Immature natural killer cell (primary cell): ENCODE results near the gene SOAT2. TPM values are rescaled to one million over a fixed set of nuclear protein-coding genes. Genes with fewer than 3 reads are reported as not detected.

ENCODE experiments used
- DNase-seq, 3 donors: peaks; one replicate each; pipeline ENCODE4 v3.0.0; 2022; ENCODE audit warnings: mixed read lengths in 1 of 3
- H3K27ac Mint-ChIP-seq, 6 donors: one replicate each; pipeline ENCODE4 v1.8.0; 2020; ENCODE audit warnings: mixed read lengths in 6 of 6, mild to moderate bottlenecking in 5 of 6, inconsistent platforms in 4 of 6, moderate library complexity in 3 of 6
- H3K27me3 Mint-ChIP-seq, 3 donors: one replicate each; pipeline ENCODE4 v1.8.0; 2020 to 2021; ENCODE audit warnings: low read depth in 3 of 3, mild to moderate bottlenecking in 3 of 3, mixed read lengths in 3 of 3, moderate library complexity in 3 of 3, inconsistent platforms in 1 of 3
- H3K36me3 Mint-ChIP-seq, 3 donors: one replicate each; pipeline ENCODE4 v1.8.0; 2020; ENCODE audit warnings: mixed read lengths in 3 of 3, inconsistent platforms in 2 of 3, mild to moderate bottlenecking in 2 of 3
- H3K4me1 Mint-ChIP-seq, 2 donors: one replicate each; pipeline ENCODE4 v1.8.0; 2020; ENCODE audit warnings: inconsistent platforms in 2 of 2, mild to moderate bottlenecking in 2 of 2, mixed read lengths in 2 of 2, moderate library complexity in 1 of 2
- H3K4me3 Mint-ChIP-seq, 5 donors: one replicate each; pipeline ENCODE4 v1.8.0; 2020; ENCODE audit warnings: mild to moderate bottlenecking in 5 of 5, mixed read lengths in 5 of 5, inconsistent platforms in 3 of 5, moderate library complexity in 3 of 5
- H3K9me3 Mint-ChIP-seq, 6 donors: one replicate each; pipeline ENCODE4 v1.8.0; 2020; ENCODE audit warnings: mild to moderate bottlenecking in 6 of 6, mixed read lengths in 6 of 6, inconsistent platforms in 4 of 6, moderate library complexity in 3 of 6
- polyA plus RNA-seq, 3 donors: library from polyadenylated mRNA; unstranded; fragments of 300-500 nt; fragmentation: Illumina TruSeq; gene quantifications; one replicate each; pipeline ENCODE4 v1.2.3, GENCODE V29; 2021

Gene SOAT2
- polyA plus RNA-seq, 3 donors from 2014 or later, result not detected

- no peak overlapping the region for H3K27ac Mint-ChIP-seq
- peaks cover 11 to 13% of the 10 kb centered on the region in 2 donors for H3K4me1 Mint-ChIP-seq
- H3K36me3 Mint-ChIP-seq, result peaks cover 6 to 36% (median 10%) of the 10 kb centered on the region in 3 donors
- no peak for DNase-seq
- no peaks in the 10 kb centered on the region for H3K9me3 Mint-ChIP-seq
- peaks cover 0 to 2% (median 0%) of the 10 kb centered on the region in 3 donors for H3K27me3 Mint-ChIP-seq
- no peak overlapping the region for H3K4me3 Mint-ChIP-seq
Measured at GRCh38 chr12:53069621-53070410, 33.5 kb upstream of the SOAT2 start.

GRCh38 chr12:53070877-53071492, 32.3 kb upstream of the SOAT2 start:
- no peak for DNase-seq
- Mint-ChIP-seq H3K9me3 (no peaks in the 10 kb centered on the region), H3K36me3 (peaks cover 5 to 30% (median 9%) of the 10 kb centered on the region in 3 donors), H3K4me3 (no peak overlapping the region), H3K27me3 (peaks cover 0 to 2% (median 1%) of the 10 kb centered on the region in 3 donors), H3K27ac (peak overlapping the region in 1 of 6 donors; percentile 12), H3K4me1 (peaks cover 11 to 19% of the 10 kb centered on the region in 2 donors)

- Mint-ChIP-seq H3K36me3 (peaks cover 5 to 27% (median 7%) of the 10 kb centered on the region in 3 donors), H3K27ac (no peak overlapping the region), H3K9me3 (no peaks in the 10 kb centered on the region), H3K4me1 (peaks cover 11 to 26% of the 10 kb centered on the region in 2 donors), H3K27me3 (peaks cover 0 to 2% (median 1%) of the 10 kb centered on the region in 3 donors), H3K4me3 (no peak overlapping the region)
- DNase-seq, result no peak
Measured at GRCh38 chr12:53071591-53072551, 31.4 kb upstream of the SOAT2 start.

DNA sequence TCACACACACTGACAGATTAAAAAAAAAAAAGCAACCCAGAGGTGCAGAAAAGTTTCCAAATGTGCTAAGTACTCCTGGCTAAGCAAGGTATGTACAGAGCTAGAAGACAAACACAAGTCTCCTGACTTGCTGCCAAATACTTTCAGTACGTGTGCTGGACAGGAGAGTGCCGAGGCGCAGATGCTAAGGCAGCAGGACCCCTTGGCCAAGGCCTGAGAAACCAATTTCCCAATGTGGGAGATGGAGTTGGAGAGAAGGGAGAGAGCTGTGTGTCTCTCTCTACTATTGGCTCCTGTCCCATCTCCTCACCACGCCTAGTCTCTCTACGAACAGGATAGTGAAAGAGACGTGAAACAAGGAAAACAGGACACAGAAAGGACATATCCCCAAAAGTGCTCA, 29.4 kb upstream of the SOAT2 start:
- no peak for DNase-seq
- Mint-ChIP-seq H3K36me3 (peaks cover 7 to 23% (median 12%) of the 10 kb centered on the region in 3 donors), H3K27ac (peak overlapping the region in 1 of 6 donors; percentile 58), H3K4me3 (no peak overlapping the region), H3K9me3 (no peaks in the 10 kb centered on the region), H3K27me3 (peaks cover 0 to 4% (median 2%) of the 10 kb centered on the region in 3 donors), H3K4me1 (peaks cover 27 to 43% of the 10 kb centered on the region in 2 donors)

- peaks cover 31 to 49% of the 10 kb centered on the region in 2 donors for H3K4me1 Mint-ChIP-seq
Measured at GRCh38 chr12:53074283-53074998, 28.8 kb upstream of the SOAT2 start.

DNA sequence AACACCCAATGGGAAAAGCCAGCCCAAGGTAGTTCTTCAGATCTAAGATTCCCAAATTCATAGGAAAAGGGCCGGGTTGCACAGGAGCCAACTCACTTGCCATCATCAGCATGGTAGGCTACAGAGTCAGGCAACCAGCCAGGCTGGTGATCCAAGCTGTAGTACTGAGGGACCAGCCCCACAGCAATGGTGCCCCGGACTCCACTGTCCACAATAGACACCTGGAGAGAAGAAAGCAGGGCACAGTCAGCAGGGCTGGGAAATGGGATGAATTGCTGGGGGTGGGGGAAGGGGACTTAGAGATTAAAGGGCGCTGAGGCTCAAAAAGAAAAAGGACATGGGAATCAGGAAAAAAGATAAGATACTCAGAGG, 28.3 kb upstream of the SOAT2 start:
- no peaks in the 10 kb centered on the region for H3K9me3 Mint-ChIP-seq
- H3K27ac Mint-ChIP-seq, result no peak overlapping the region
- H3K27me3 Mint-ChIP-seq, result peaks cover 4 to 6% (median 5%) of the 10 kb centered on the region in 3 donors
- H3K4me1 Mint-ChIP-seq, result peaks cover 36 to 54% of the 10 kb centered on the region in 2 donors
- no peak overlapping the region for H3K4me3 Mint-ChIP-seq
- DNase-seq, result no peak
- H3K36me3 Mint-ChIP-seq, result peaks cover 11 to 23% (median 12%) of the 10 kb centered on the region in 3 donors

More at GRCh38 chr12:53074283-53074998, 28.8 kb upstream of the SOAT2 start:
- peak overlapping the region in 1 of 6 donors; percentile 58 for H3K27ac Mint-ChIP-seq
- H3K9me3 Mint-ChIP-seq, result no peaks in the 10 kb centered on the region
- H3K4me3 Mint-ChIP-seq, result no peak overlapping the region
- DNase-seq, result no peak
- peaks cover 0 to 6% (median 5%) of the 10 kb centered on the region in 3 donors for H3K27me3 Mint-ChIP-seq
- peaks cover 11 to 23% (median 12%) of the 10 kb centered on the region in 3 donors for H3K36me3 Mint-ChIP-seq

DNA sequence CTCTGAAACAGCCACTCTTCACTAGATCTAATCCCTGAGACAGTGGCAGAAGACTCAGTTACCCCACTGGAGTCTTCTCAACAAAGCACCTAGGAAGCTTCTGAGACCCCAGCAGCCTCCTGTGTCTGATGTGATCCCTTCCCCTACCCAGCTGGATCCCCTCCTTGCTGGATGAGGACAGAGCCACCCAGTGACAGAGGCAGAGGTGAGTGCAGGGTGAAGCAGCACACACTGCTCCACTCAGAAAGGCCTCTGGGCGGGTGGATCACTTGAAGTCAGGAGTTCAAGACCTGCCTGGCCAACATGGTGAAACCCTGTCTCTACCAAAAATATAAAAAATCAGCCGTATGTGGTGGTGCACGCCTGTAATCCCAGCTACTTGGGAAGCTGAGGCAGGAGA, 26.8 kb upstream of the SOAT2 start:
- peaks cover 11 to 20% (median 12%) of the 10 kb centered on the region in 3 donors for H3K36me3 Mint-ChIP-seq
- no peaks in the 10 kb centered on the region for H3K9me3 Mint-ChIP-seq
- peaks cover 42 to 65% of the 10 kb centered on the region in 2 donors for H3K4me1 Mint-ChIP-seq
- peaks cover 5 to 6% (median 6%) of the 10 kb centered on the region in 3 donors for H3K27me3 Mint-ChIP-seq
- H3K27ac Mint-ChIP-seq, result no peak overlapping the region
- DNase-seq, result no peak
- peak overlapping the region in 1 of 5 donors; percentile 41 for H3K4me3 Mint-ChIP-seq

DNA sequence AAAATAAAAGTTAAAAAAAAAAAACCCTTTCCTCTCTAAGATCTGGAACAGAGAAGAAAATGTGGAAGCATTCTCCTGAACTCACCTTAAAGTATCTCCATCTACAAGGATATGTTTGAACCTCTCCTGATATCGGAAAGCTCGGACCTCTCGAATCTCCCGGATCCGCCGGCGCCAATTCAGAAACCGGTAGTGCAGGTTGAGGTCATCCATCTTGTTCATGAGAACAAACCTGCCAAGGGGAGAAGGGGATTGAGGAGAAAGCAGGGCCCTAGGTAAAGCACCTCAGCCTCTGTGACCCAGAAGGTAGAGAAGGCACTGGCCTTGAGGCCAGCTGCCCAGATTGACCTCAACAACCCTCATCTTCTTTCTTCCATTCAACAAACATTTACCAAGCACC, 26.3 kb upstream of the SOAT2 start:
- H3K27ac Mint-ChIP-seq, result no peak overlapping the region
- peak overlapping the region; percentile 41 to 98 (median 94) for H3K4me3 Mint-ChIP-seq
- peaks cover 9 to 20% (median 11%) of the 10 kb centered on the region in 3 donors for H3K36me3 Mint-ChIP-seq
- no peaks in the 10 kb centered on the region for H3K9me3 Mint-ChIP-seq
- peaks cover 5 to 6% (median 6%) of the 10 kb centered on the region in 3 donors for H3K27me3 Mint-ChIP-seq
- no peak for DNase-seq
- H3K4me1 Mint-ChIP-seq, result peaks cover 40 to 60% of the 10 kb centered on the region in 2 donors

DNA sequence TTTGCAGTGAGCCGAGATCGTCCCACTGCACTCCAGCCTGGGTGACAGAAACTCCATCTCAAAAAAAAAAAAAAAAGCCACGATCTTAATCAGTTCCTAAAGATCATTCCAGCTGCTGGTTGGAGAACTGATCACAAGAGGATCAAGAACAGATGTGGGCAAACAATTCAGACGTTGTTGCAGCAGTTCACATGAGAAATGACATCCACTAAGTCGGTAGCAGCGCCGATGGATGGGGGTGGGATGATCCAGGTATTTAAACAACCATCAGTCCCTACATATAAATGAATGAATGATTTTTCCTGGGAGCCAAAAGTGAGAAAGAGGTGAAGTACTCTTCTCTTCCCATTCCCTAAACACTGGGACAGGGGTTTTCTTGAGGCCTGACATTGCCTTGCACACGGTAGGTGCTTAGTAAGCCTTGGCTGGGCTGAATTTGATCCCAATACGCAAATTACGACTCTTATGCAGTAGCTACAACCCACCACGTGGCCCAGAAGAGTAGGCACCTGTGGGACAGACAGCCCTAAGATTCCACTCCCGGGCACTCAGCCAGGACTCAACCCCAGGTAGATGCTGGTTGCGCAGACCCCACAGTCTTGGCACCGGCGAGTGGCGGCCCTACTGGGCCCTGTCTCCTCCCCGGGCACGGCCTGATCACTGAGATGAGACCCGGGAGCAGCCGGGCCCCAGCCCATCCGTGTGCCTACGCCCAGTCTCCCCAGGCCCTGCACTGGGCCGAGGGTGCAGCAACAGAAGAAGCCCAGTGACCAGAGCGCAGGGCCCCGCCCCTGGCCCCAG, 24.7 kb upstream of the SOAT2 start:
- peaks cover 7 to 16% (median 11%) of the 10 kb centered on the region in 3 donors for H3K36me3 Mint-ChIP-seq
- no peak for DNase-seq
- H3K9me3 Mint-ChIP-seq, result no peaks in the 10 kb centered on the region
- peak overlapping the region; percentile 72 to 96 (median 92) for H3K27ac Mint-ChIP-seq
- H3K4me3 Mint-ChIP-seq, result peak overlapping the region; percentile 88 to 98 (median 94)
- H3K27me3 Mint-ChIP-seq, result peaks cover 5 to 6% (median 6%) of the 10 kb centered on the region in 3 donors
- peaks cover 40 to 59% of the 10 kb centered on the region in 2 donors for H3K4me1 Mint-ChIP-seq

DNA sequence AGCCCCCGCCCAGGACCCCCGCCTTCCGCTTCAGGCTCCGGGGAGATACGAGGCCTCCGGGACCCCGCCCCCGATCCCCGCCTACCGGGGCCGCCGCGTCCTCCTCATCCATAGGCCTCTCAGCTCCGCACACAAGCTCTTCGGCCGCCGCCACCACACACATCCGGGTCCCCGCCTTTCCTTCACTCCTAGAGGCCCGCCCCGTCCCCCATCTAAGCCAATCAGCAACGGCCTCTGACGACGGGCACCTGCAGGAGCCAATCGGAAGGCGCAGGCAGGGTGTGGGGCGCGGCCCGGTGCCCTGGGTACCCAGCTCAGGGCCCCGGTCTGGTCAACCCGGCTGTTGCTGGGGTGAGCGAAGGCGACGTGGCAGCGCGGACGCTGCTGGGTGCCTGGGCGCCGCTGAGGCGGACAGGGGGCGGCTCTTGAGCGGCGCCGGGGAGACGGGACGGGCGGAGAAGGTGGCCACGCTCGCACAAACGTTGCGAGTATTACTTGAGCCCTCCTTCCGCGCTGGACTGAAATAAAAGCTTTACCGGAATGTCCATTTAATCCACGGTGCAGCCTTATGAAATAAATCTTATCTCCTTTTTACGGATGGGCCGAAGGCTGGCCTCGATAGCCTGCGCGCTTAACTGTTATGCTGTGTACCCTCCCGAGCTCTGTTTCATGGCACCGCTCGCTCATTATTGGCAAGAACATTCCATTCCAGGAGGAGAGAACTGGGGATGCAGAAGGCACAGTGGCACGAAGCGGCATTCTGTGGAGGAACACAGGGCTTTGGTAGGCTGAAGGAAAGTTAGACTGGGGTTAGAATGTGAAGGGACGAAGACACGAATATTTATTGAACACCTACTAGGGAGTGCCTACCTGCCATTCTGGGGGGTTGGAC, 23.8 kb upstream of the SOAT2 start, which contains the start of gene SPRYD3:
Gene SPRYD3, minus strand, starts transcription at position 165 of the 892 bp plus-strand sequence. Its CDS starts 57 bp downstream, at position 108.
- peak; percentile 97 to 99 (median 98) for DNase-seq
- H3K9me3 Mint-ChIP-seq, result no peaks in the 10 kb centered on the region
- H3K4me1 Mint-ChIP-seq, result peaks cover 35 to 52% of the 10 kb centered on the region in 2 donors
- peak within 1 kb of the TSS; percentile 86 to 96 (median 92) for H3K27ac Mint-ChIP-seq
- H3K27me3 Mint-ChIP-seq, result peaks cover 5 to 6% (median 5%) of the 10 kb centered on the region in 3 donors
- H3K4me3 Mint-ChIP-seq, result peak within 1 kb of the TSS; percentile 88 to 98 (median 94)
- peaks cover 7 to 11% (median 8%) of the 10 kb centered on the region in 3 donors for H3K36me3 Mint-ChIP-seq

GRCh38 chr12:53082637-53083175, 20.6 kb upstream of the SOAT2 start:
- Mint-ChIP-seq H3K4me3 (no peak overlapping the region), H3K4me1 (peaks cover 23 to 30% of the 10 kb centered on the region in 2 donors), H3K27me3 (peaks cover 5 to 6% (median 5%) of the 10 kb centered on the region in 3 donors), H3K9me3 (no peaks in the 10 kb centered on the region), H3K27ac (no peak overlapping the region), H3K36me3 (peaks cover 0 to 4% (median 0%) of the 10 kb centered on the region in 3 donors)
- no peak for DNase-seq
